SK-N-DZ (cell line): ENCODE measurements around the gene FER1L5.
A peak's percentile ranks its signal among the peaks of the same experiment; 100 is the strongest.
"Not testable (repeated sequence)": the region's sequence is repeated elsewhere in the genome, so short reads cannot be mapped to it uniquely, and the experiment has no call there.

Source experiments
- DNase-seq: peaks from one replicate; pipeline ENCODE4 v3.0.0-alpha.2; 2015; ENCODE audit warnings: low spot score

FER1L5 gene

DNA sequence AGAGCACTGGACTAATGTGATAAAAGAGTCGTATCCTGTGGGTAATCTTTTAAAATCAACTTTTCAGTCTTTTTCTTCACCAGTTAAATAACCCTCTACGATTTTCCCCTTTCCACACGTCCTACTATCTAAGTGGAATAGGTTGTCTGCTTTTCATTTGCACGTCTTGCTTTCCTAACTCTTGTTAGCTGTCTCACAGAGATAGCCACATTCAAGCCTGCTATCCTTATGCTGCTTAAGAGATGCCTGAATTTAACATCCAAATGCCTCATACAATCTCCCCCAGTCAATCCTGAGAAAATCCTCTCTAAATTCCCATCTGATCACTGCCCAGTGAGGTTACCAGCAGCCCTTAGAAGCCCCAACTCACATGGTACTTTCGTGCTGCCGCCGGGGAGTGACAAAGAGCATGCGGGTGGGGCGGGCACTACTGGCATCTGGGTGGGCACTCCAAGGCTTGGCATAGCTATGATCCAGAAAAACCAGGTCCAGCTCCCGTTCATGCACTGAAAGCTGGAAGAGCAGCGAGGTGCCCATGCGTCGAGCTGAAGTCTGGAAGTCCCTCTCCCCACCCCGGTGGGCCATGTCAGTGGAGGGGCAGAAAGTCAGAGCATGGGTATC is 5.9 kb upstream of the FER1L5 start:
- DNase-seq = no peak

DNA sequence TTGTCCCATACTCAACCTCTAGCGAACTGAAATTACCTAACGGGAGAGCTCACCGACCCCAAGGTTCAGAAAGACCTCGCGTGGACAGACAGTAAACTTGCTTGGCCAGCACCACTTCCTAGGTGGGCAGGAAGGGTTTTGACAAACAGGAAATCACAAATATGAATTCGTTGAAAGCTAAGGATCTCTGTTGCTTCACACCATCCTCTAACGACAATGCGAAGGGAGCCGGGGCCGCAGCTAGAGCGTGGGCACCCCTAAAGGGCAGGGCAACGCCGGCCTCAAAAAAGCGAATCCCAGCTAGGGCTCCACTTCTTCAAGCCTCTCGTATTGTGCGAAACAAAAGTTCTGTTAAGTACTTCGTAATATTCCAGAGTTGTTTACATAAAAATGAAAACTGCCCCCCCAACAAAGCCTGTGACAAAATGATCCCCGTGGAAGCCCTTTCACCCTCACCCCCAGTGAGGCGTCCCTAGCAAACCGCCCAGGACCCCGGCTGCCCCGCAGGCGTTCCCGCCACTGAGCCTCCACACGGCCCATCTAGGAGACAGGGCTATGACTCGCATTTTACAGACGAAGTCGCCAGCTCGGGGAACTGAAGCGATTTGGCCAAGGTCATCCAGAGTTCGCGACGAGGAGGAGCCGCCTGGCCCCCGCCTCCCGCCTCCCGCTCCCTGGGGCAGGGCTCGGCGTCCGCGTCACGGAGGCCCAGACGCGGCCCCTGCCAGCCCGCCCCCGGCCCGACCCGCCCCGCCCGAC is 5.0 kb upstream of the FER1L5 start:
- peak; percentile 82 for DNase-seq

DNA sequence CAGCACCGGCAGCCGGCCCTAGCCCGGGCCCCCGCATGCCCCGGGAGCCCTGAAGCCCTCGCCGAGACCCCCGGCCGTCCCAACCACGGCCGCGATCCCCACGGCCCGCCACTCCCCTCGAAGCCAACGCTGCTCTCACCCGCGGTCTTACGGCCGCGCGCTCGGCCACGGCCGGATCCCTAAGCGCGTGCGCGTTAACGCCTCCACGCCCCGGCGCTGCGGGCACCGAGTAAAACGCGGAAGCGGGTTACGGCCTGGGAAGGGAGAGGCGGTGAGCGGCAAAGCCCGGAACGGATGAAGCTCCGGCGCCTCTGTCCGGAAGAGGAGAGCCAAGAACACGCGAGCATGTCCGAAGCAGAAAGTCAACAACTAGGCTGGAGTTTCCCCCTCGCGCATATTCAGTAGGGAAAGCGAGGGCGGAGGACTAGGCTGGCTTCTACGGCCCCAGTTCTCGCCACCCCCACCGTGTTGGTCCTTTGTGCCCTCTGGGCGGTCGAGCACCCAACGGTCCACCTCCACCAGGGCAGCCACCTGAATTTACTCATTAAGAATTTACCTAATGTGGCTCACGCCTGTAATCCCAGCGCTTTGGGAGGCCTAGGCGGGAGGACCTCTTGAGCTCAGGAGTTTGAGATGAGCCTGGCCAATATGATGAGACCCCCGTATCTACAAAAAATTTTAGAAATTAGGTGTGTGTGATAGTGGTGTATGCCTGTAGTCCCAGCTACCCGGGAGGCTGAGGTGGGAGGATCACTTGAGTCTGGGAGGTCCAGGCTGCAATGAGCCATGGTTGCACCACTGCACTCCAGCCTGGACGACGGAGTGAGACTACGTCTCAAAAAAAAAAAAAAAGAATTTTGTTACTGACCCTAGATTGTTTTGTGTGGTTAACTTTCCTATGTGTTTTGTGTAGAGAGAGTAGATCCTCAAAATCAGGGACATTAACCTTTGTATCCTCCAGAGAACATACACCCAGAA is 4.1 kb upstream of the FER1L5 start, which contains the start of gene KANSL3:
Gene KANSL3 (minus strand): TSS at position 169 of the 978 bp plus-strand sequence. CDS start 1,177 bp downstream, outside the sequence.
- DNase-seq = peak; percentile 91

DNA sequence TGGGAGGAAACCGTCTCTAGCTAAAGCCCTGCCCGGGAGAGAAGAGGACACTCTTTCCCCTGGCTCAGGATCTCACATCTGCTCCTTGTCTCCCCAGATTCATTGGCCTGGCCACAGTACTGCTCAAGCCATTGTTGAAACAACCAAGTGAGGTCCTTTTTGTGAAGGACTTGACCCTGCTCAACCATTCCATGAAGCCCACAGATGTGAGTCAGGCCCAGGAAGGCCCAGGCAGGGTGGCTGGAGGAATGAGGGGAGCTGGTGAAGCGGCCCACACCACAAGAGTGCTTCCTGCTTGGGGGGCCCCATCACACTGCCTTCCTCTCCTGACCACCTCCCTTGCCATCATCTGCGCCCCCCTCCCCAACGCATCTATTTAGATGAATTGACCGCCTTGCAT is 5.1 kb downstream of the FER1L5 start:
- DNase-seq = no peak

DNA sequence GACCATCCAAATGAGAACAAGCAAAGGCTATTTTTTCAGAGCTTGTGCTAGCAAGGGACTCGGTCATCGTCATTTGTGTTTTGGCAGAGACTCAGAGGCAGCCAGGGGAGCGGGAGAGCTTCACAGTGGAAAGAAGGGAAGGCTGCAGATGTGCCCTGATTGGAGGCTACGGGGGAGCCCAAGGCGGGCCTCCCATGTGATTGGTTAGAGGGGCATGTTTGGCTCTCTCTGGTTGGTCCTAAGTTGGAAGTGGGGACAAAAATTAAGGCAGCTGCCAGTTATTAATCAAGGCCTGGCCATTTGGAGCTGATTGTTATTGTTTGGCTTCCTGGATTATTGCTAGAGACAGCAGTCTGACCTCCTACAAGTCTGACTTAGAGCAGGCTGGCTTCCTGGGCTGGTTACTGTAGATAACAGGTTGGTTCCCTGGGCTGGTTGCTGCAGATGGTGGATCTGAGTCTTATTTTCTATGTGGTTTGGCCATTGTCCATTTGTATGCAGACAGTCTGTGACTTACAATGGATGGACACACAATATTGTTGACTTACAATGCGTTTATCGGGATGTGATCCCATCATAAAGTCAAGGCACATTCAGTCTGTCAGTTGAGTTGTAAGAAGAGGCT is 5.9 kb downstream of the FER1L5 start:
- no peak for DNase-seq

DNA sequence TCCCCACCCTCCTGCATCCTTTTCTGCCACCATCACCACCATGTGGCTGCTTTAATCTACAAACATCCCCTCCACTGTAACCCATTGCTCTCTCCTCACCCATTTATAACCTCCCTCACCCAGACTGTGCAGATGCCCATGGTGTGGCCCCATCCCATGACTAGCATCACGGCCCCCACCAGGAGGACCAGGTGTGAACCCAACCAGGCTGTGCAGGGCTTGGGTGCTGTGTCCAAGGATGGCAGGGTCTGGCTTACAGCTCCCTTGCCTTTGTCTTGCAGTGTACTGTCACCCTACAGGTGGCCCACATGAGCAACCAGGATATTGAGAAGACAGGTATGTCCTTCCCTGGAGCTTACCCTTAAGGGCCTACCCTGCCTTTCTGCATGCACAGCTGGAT is 6.8 kb downstream of the FER1L5 start:
- DNase-seq = no peak

DNA sequence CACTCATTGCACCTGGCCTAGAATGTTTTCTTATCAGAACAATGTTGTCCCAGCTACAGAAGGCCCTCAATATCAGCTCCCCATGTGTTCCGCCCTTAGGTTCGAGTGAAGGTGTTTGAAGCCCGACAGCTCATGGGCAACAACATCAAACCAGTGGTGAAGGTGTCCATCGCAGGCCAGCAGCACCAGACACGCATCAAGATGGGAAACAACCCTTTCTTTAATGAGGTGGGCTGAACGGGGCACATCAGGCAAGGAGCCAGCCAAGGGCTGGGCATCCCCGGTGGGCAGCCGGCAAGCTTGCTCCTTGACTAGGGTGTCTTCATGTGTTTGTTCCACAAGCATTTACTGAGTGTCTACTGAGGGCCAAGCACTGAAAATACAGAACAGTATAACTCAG is 9.2 kb downstream of the FER1L5 start:
- no peak for DNase-seq

DNA sequence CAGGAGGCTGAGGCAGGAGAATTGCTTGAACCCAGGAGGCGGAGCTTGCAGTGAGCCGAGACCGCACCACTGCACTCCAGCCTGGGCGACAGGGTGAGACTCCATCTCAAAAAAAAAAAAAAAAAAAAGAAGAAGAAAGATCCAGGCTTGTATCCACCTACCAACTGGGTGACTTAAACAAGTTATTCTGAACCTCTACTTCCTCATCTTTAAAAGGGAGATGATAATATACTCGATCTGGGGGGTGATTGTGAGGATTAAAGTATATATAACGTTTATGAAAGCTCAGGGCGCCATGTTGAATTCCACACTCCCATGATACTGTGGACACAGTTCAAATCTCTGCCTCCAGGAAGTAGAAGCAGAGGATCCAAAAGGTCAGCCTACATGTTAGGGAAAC is 12.2 kb downstream of the FER1L5 start:
- not testable (repeated sequence) for DNase-seq

DNA sequence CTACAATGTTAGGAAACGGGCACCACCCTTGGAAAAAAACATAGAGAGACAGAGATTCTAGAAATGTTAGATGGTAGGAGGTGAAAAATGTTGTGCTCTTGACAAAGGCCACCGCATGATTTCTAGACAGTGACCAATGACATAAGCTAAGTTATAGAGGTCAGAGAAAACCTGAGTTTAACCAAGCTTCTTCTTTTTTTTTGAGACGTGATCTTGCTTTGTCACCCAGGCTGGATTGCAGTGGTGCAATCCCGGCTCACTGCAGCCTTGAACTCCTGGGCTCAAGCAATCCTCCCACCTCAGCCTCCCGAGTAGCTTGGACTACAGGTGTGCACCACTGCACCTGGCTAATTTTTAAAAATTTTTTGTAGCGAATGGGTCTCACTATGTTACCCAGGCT is 13.0 kb downstream of the FER1L5 start:
- DNase-seq = no peak

DNA sequence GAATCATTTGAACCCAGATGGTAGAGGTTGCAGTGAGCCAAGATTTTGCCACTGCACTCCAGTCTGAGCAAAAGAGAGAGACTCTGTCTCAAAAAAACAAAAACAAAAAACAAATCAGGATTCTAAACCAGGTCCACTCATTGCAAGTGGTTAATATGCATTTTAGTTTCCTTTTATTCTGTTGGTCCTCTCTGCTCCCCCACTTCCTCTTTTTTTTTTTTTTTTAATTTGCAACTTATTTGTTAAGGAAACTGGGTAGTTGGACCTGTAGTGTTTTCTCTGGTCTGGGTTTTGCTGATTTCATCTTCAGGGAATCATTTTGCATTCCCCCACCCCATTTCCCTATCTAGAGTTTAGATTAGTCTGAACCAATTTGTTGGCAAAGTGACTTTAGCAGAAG is 14.0 kb downstream of the FER1L5 start:
- no peak for DNase-seq

DNA sequence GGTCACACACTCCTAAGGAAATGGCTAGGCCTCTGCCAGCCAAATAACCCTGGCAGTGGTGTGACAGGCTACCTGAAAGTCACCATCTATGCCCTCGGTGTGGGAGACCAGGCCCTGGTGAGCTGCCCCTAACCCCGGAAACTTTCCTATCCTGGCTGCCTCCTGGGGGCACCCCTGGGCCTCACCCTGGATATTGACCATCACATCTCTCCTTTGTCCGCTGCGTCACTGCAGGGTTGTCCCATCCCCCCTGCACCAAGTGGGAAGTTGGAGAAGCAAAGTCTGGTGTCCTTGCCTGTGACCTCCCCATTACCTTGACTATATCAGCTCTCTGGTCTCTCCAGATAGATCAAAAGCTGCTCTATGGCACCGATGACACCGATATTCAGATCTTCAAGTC is 18.8 kb downstream of the FER1L5 start:
- no peak for DNase-seq

DNA sequence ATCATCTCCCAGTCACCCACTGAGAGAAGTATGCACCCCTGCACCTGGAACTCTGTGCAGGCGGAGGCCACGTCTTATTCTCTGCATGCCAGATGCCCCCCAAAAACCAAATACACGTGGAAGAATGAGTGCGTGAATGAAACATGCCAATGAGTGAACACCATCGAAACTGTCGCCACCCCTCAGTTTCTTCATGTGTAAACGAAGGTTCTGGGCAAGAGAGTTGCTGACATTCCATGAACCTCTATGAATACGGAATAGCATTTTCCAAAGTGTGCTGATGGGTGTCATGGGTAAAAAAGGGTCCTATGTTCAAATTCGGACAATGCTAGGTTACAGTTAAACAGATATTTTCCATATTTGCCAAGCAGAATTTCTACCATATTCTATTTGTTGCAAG is 19.8 kb downstream of the FER1L5 start:
- DNase-seq = no peak

DNA sequence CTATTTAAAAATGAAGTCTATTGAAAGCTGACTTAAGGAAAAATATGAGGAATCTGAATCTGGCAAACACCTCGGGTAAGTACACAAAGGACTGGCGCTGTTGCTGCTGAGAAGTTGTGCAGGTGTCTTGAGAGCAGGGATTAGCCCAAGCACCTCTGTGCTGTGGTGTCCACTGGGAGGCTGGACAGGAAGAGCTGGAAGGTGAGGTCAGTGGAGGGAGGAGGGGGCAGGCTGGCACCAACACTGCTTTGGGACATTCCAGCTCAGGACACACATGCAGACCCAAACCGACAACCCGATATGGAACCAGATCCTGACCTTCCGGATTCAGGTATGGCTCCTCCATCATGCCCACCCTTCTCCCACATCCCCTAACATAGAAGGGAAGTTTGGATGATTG is 20.6 kb downstream of the FER1L5 start:
- no peak for DNase-seq

DNA sequence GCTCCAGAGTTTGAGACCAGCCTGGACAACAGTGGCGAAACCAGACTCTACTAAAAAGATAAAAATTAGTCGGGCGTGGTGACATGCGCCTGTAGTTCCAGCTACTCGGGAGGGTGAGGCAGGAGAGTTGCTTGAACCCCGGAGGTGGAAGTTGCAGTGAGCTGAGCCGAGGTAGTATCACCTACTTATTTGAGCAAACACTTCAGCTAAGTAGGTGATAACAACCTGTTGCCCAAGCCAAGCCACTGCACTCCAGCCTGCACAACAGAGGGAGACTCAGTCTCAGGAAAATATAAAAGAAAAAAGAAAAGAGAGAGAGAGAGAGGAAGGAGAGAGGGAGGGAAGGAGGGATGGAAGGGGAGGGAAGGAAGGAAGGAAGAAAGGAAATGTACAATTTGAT is 21.3 kb downstream of the FER1L5 start:
- DNase-seq = no peak

DNA sequence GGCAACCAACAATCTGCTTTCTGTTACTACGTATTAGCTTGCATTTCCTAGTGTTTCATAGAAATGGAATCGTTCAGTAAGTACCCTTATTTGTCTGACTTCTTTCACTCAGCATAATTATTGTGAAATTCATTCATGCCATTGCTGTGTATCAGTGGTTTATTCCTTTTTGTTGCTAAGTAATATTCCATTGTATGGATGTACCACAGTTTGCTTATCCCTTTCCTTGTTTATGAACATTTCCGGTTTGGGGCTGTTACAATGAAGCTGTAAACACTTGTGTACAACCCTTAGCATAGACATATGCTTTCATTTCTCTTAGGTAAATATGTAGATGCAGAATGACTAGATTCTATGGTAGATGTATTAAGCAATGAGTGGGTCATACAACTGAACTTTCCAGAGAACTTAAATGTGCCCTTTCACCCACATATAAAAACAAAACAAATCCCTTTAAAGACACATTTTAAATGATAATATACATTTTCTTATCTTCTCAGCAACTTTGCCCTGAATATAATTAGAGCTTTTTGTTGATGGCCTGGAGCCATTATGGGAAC is 21.9 kb downstream of the FER1L5 start:
- DNase-seq = no peak

DNA sequence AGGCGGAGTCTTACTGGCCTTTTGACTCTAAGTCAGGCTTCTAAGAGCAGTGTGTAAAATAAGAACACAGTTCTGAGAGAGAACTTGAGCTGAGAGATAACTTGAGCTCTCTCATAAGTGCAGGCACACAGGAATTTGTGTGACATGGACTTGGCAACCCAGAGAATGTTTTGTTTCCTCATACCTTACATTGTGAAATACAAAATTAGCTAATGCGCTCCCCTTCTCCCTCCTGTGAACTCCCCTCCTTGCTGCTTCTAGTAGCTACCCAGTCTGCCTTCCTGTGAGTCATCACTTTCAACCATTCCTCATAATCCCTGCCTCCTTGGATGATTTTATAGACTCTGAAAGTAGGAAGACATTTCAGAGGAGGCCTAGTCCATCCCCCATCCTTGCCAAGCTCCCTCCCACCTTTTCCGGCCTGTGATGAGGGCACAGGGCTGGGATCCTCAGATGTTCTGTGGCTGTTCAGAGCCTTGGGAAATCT is 22.6 kb downstream of the FER1L5 start:
- DNase-seq = no peak

DNA sequence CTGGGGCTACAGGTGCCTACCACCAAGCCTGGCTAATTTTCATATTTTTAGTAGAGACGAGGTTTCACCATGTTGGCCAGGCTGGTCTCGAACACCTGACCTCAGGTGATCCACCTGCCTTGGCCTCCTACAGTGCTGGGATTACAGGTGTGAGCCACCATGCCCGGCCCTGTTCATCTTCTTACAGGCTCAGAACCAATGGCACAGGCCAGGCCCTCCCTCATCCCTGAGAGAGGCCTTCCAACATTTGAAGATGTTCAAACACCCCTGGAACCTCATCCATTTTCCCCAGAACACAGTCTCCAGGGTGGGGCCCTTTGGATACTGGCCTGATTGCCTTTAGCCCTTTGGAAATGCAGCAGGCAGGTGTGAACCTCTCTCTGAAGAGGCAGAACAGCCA is 23.2 kb downstream of the FER1L5 start:
- not testable (repeated sequence) for DNase-seq

DNA sequence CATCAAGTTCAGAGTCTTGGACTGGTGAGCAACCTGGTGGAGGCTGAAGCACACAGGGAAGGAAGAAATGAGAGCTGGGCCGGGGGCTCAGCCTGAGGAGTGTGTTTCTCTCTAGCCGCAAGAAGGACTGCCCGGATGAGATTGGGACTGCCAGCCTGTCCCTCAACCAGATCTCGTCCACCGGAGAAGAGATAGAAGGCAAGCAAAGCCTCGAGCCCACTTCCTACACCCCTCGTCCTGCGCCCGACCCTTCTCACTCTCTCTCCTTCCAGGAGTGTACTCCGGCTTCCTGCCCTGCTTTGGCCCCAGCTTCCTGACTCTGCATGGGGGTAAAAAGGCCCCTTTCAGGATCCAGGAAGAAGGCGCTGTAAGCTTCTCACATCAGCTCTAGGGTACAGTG is 26.2 kb downstream of the FER1L5 start:
- no peak for DNase-seq

DNA sequence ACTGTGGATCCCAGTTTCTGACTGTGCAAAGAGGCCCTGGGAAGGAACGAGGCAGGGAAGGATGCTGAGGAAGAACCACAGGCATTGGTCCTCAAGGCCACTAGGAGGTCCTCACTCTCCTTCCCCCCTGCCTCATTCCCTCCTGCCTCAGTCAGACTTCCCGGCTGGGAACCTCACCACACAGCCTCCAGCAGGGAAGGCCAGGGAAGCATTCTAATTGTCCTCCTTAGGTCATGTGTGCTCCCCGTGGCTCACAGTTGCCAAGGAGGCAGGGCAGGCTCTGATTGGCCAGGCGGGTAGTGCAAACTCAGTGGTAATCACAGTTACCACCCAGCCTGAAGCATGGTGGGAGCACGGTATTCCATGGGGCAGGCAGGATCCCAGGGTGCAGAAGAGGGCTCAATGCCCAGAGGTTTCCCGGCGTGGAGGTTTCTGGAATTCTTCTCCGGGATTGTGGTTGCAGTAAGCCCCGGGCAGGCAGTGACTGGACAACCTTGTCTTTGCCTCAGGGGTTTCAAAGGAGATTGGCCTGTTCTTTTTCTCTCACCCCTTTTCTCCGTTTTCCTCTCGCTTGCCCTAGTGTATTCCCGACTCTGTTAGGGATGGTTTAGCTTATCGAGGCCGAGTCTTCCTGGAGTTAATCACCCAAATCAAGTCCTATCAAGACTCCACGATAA is 27.1 kb downstream of the FER1L5 start:
- DNase-seq = no peak

DNA sequence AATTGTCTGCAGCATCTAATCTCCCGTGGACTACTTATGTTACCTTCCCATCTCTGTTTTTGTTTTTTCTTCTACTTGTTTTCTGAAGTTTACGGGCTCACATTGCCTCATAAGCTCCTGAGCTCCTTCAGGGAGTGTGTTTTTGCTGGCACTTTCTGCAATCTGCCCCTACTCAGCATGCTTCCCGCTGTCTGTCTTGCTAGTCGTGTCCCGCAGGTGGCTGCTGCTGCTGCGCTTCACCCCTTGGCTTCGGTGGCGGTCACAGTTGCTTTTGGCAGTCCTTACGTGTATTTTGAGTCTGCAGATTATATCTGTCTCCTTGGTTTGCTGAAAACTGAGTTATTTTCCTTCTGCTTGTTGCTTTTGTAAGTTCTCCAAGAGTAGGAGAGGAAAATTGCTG is 37.3 kb downstream of the FER1L5 start:
- DNase-seq = no peak
